HEK293 (cell line): ENCODE measurements around the gene NEK6.

Source experiments
- CTCF ChIA-PET: fragments of 350-600 bp; formaldehyde crosslinking; extraction: SDS; loops from one replicate; lab custom pipeline; 2021; ENCODE audit warnings: antibody characterized with exemption; lab: Yijun Ruan, JAX
- POLR2A ChIA-PET: fragments of 300-600 bp; formaldehyde crosslinking; extraction: SDS; loops from one replicate; lab custom pipeline; 2020; ENCODE audit warnings: antibody characterized with exemption, inconsistent platforms; lab: Yijun Ruan, JAX
- H3K27ac ChIP-seq: fragments of 200-500 bp; sonication (Bioruptor generic); 2 replicates; pipeline ENCODE4 v1.5.1; 2014; ENCODE audit warnings: low read depth, low read length, control low read depth, inconsistent platforms; ENCODE audit errors: extremely low read depth
- H3K36me3 ChIP-seq, 2 experiments: fragments of 200-500 bp in 1 of 2; sonication (Bioruptor generic) in 1 of 2; 1 replicate in 1 of 2; 2 replicates in 1 of 2; pipeline ENCODE4 v1.5.1; 2014 to 2017; ENCODE audit warnings: inconsistent platforms in 2 of 2, low read length in 2 of 2; ENCODE audit not compliant: control insufficient read depth in 2 of 2, insufficient read depth in 1 of 2
- H3K4me1 ChIP-seq: fragments of 200-500 bp; sonication (Bioruptor generic); 2 replicates; pipeline ENCODE4 v1.5.1; 2014; ENCODE audit warnings: mild to moderate bottlenecking, low read length, inconsistent platforms; ENCODE audit not compliant: control insufficient read depth, insufficient read depth
- H3K4me3 ChIP-seq: 2 replicates; pipeline ENCODE4 v1.5.1; 2011; ENCODE audit warnings: low read depth, mild to moderate bottlenecking, control low read depth, low read length, moderate library complexity
- H3K9me3 ChIP-seq: fragments of 200-500 bp; sonication (Bioruptor generic); 2 replicates; pipeline ENCODE4 v1.5.1; 2014; ENCODE audit warnings: low read depth, low read length, inconsistent platforms; ENCODE audit not compliant: control insufficient read depth, insufficient read depth
- HOXA7 ChIP-seq: sonication (generic); formaldehyde crosslinking; IDR thresholded peaks from 2 replicates; pipeline ENCODE4 v1.8.1; 2022; ENCODE audit warnings: missing genetic modification reagents, borderline replicate concordance
- HOXC10 ChIP-seq: sonication (generic); formaldehyde crosslinking; IDR thresholded peaks from 2 replicates; pipeline ENCODE4 v1.8.1; 2023; ENCODE audit warnings: mild to moderate bottlenecking, missing genetic modification reagents
- IKZF3 ChIP-seq: fragments of 450-650 bp; IDR thresholded peaks from 2 replicates; pipeline ENCODE4 v1.5.0; 2018; ENCODE audit warnings: missing biosample characterization, mild to moderate bottlenecking, missing genetic modification characterization, moderate library complexity
- INSM2 ChIP-seq: fragments of 450-650 bp; formaldehyde crosslinking; IDR thresholded peaks from 2 replicates; pipeline ENCODE4 v1.5.1; 2016; ENCODE audit warnings: missing biosample characterization, missing genetic modification characterization
- KLF8 ChIP-seq: fragments of 450-650 bp; formaldehyde crosslinking; IDR thresholded peaks from 2 replicates; pipeline ENCODE4 v1.5.1; 2016; ENCODE audit warnings: missing biosample characterization, missing genetic modification characterization
- MZF1 ChIP-seq: fragments of 450-650 bp; formaldehyde crosslinking; IDR thresholded peaks from 2 replicates; pipeline ENCODE4 v1.5.1; 2017; ENCODE audit warnings: missing biosample characterization, missing genetic modification characterization, borderline replicate concordance
- ZBTB11 ChIP-seq: fragments of 450-650 bp; formaldehyde crosslinking; conservative IDR thresholded peaks from 2 replicates; pipeline ENCODE4 v1.5.1; 2016; ENCODE audit warnings: low read depth, missing biosample characterization, missing genetic modification characterization
- ZBTB17 ChIP-seq: fragments of 450-650 bp; formaldehyde crosslinking; IDR thresholded peaks from 2 replicates; pipeline ENCODE4 v1.5.1; 2016; ENCODE audit warnings: missing biosample characterization, missing genetic modification characterization
- ZFP37 ChIP-seq: fragments of 450-650 bp; formaldehyde crosslinking; IDR thresholded peaks from 2 replicates; pipeline ENCODE4 v1.5.1; 2016; ENCODE audit warnings: missing biosample characterization, missing genetic modification characterization
- ZNF114 ChIP-seq: fragments of 450-650 bp; formaldehyde crosslinking; IDR thresholded peaks from 2 replicates; pipeline ENCODE4 v1.5.0; 2017; ENCODE audit warnings: missing biosample characterization, missing genetic modification characterization
- ZNF121 ChIP-seq: fragments of 450-650 bp; formaldehyde crosslinking; IDR thresholded peaks from 2 replicates; pipeline ENCODE4 v1.5.1; 2016; ENCODE audit warnings: missing biosample characterization, missing genetic modification characterization
- ZNF157 ChIP-seq: fragments of 450-650 bp; formaldehyde crosslinking; IDR thresholded peaks from 2 replicates; pipeline ENCODE4 v1.5.1; 2016; ENCODE audit warnings: missing biosample characterization, missing genetic modification characterization
- ZNF211 ChIP-seq: fragments of 450-650 bp; formaldehyde crosslinking; IDR thresholded peaks from 2 replicates; pipeline ENCODE4 v1.5.1; 2016; ENCODE audit warnings: low read depth, missing biosample characterization, missing genetic modification characterization
- ZNF311 ChIP-seq: fragments of 450-650 bp; formaldehyde crosslinking; IDR thresholded peaks from 2 replicates; pipeline ENCODE4 v1.5.1; 2017; ENCODE audit warnings: missing biosample characterization, missing genetic modification characterization, borderline replicate concordance
- ZNF324 ChIP-seq: fragments of 450-650 bp; formaldehyde crosslinking; IDR thresholded peaks from 2 replicates; pipeline ENCODE4 v1.5.1; 2016; ENCODE audit warnings: missing biosample characterization, missing genetic modification characterization
- ZNF366 ChIP-seq: fragments of 450-650 bp; formaldehyde crosslinking; conservative IDR thresholded peaks from 2 replicates; pipeline ENCODE4 v1.5.1; 2016; ENCODE audit warnings: missing biosample characterization, missing genetic modification characterization
- ZNF394 ChIP-seq: fragments of 450-650 bp; formaldehyde crosslinking; IDR thresholded peaks from 2 replicates; pipeline ENCODE4 v1.5.1; 2016; ENCODE audit warnings: missing biosample characterization, missing genetic modification characterization, mild to moderate bottlenecking, moderate library complexity, borderline replicate concordance
- ZNF510 ChIP-seq: fragments of 450-650 bp; formaldehyde crosslinking; IDR thresholded peaks from 2 replicates; pipeline ENCODE4 v1.5.1; 2018; ENCODE audit warnings: mild to moderate bottlenecking, missing genetic modification characterization, missing biosample characterization; ENCODE audit not compliant: insufficient replicate concordance
- ZNF529 ChIP-seq: fragments of 450-650 bp; formaldehyde crosslinking; IDR thresholded peaks from 2 replicates; pipeline ENCODE4 v1.5.1; 2017; ENCODE audit warnings: missing genetic modification characterization, missing biosample characterization; ENCODE audit not compliant: insufficient replicate concordance
- ZNF548 ChIP-seq: fragments of 450-650 bp; formaldehyde crosslinking; IDR thresholded peaks from 2 replicates; pipeline ENCODE4 v1.5.1; 2016; ENCODE audit warnings: missing biosample characterization, missing genetic modification characterization
- ZNF558 ChIP-seq: fragments of 450-650 bp; formaldehyde crosslinking; IDR thresholded peaks from 2 replicates; pipeline ENCODE4 v1.5.1; 2016; ENCODE audit warnings: missing biosample characterization, missing genetic modification characterization
- ZNF624 ChIP-seq: fragments of 450-650 bp; formaldehyde crosslinking; IDR thresholded peaks from 2 replicates; pipeline ENCODE4 v1.5.1; 2017; ENCODE audit warnings: missing biosample characterization, missing genetic modification characterization
- ZNF629 ChIP-seq: fragments of 450-650 bp; formaldehyde crosslinking; IDR thresholded peaks from 2 replicates; pipeline ENCODE4 v1.5.1; 2017; ENCODE audit warnings: missing biosample characterization, missing genetic modification characterization
- ZNF830 ChIP-seq: fragments of 450-650 bp; IDR thresholded peaks from 2 replicates; pipeline ENCODE4 v1.5.0; 2018; ENCODE audit warnings: missing biosample characterization, missing genetic modification characterization, low read depth, mild to moderate bottlenecking, moderate library complexity
- TF ChIP-seq, protein P1 (sequence below): fragments of 450-650 bp; formaldehyde crosslinking; IDR thresholded peaks from 2 replicates; pipeline ENCODE4 v1.5.1; 2017; ENCODE audit warnings: missing biosample characterization, missing genetic modification characterization

The NEK6 gene

DNA sequence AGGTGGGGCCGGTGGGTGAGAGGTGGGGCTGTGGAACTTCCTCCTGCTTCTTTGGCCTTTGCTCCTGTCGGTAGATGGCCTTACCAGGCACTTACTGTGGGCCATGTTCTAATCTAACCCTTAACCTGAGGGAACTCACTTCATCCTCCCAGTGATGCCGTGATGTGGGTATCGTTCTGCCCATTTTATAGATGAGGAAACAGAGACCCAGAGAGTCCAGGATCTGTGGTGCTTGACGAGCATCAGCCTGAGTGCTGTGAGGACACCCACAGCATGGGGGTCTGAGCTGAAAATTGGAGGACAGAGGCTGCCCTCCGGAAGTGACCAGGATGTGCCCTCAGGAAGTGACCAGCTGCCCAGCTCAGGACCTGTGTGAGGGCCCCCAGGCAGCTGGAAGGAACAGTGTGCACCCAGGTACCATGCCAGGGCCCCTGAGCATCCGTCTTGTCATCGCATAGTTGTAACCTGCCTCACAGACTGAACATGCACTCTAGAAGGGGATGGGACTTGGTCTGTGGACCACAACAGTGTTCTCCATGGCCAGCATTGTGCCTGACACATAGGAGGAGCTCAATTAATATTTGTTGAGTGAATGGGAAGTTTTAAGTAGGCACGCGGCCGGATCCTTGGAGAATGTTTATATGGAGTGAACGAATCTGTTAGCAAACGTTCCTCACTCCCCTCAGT lies 8.5 kb downstream of the NEK6 start:
- TF ChIP-seq ZNF121 (tag by site-specific recombination): no peak
- TF ChIP-seq ZNF624 (tag by site-specific recombination): no peak
- TF ChIP-seq ZNF394 (tag by site-specific recombination): no peak
- TF ChIP-seq ZNF324: no peak
- Histone ChIP-seq H3K27ac (no peak overlapping the region), H3K4me3 (no peak overlapping the region), H3K9me3 (no peaks in the 10 kb centered on the region), H3K36me3 (no peaks in the 10 kb centered on the region), H3K4me1 (no peaks in the 10 kb centered on the region)
- ChIA-PET POLR2A (interaction anchor here (0.6 kb wide), 1 partner anchor 71 kb away, joined by 4 read pairs; no protein-coding TSS in a partner anchor), CTCF (interaction anchor here (0.6 kb wide), 1 partner anchor 54 kb away, joined by 4 read pairs; no protein-coding TSS in a partner anchor)

DNA sequence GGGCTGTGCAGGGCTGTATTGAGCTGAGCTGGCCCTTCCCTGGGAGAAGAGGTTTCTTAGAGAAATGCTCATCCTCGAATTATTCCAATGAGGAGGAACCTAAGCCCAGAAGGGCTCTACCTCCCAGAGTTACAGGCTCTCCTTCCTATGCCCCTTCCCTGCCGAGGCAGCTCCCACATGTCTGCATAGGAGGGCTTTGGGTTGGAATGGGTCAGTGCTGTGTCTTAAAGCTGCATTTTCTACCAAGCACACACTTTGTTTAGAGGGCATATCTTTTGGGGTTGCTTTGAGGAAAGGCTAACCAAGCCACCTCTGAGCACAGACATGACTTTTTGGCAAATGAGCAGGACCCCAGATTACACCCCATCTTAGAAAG lies 9.1 kb downstream of the NEK6 start:
- H3K36me3 ChIP-seq: peaks cover 0 to 3% of the 10 kb centered on the region in 2 experiments; a peak in 1 of 3 replicates
- no peak overlapping the region for H3K27ac ChIP-seq
- no peak overlapping the region for H3K4me3 ChIP-seq
- TF ChIP-seq ZNF529 (tag by site-specific recombination): no peak
- TF ChIP-seq ZBTB17 (tag by site-specific recombination): no peak
- TF ChIP-seq ZNF114 (tag by site-specific recombination): no peak
- no peak for TF ChIP-seq ZNF548 (tag by site-specific recombination)
- TF ChIP-seq, protein P1, sequence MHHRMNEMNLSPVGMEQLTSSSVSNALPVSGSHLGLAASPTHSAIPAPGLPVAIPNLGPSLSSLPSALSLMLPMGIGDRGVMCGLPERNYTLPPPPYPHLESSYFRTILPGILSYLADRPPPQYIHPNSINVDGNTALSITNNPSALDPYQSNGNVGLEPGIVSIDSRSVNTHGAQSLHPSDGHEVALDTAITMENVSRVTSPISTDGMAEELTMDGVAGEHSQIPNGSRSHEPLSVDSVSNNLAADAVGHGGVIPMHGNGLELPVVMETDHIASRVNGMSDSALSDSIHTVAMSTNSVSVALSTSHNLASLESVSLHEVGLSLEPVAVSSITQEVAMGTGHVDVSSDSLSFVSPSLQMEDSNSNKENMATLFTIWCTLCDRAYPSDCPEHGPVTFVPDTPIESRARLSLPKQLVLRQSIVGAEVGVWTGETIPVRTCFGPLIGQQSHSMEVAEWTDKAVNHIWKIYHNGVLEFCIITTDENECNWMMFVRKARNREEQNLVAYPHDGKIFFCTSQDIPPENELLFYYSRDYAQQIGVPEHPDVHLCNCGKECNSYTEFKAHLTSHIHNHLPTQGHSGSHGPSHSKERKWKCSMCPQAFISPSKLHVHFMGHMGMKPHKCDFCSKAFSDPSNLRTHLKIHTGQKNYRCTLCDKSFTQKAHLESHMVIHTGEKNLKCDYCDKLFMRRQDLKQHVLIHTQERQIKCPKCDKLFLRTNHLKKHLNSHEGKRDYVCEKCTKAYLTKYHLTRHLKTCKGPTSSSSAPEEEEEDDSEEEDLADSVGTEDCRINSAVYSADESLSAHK: no peak
- TF ChIP-seq ZNF830 (tag by site-specific recombination): no peak
- no peak for TF ChIP-seq ZNF629
- TF ChIP-seq ZNF311 (tag by site-specific recombination): no peak
- TF ChIP-seq HOXA7 (CRISPR knock-in tag): no peak
- TF ChIP-seq IKZF3 (tag by site-specific recombination): no peak
- no peak for TF ChIP-seq ZFP37 (tag by site-specific recombination)
- no peak for TF ChIP-seq ZNF157 (tag by site-specific recombination)
- no peak for TF ChIP-seq HOXC10 (CRISPR knock-in tag)
- no peak for TF ChIP-seq ZNF324
- TF ChIP-seq KLF8 (tag by site-specific recombination): no peak
- no peak for TF ChIP-seq ZNF558
- H3K9me3 ChIP-seq: no peaks in the 10 kb centered on the region
- POLR2A ChIA-PET: no interaction called here
- CTCF ChIA-PET: no interaction called here
- no peaks in the 10 kb centered on the region for H3K4me1 ChIP-seq

DNA sequence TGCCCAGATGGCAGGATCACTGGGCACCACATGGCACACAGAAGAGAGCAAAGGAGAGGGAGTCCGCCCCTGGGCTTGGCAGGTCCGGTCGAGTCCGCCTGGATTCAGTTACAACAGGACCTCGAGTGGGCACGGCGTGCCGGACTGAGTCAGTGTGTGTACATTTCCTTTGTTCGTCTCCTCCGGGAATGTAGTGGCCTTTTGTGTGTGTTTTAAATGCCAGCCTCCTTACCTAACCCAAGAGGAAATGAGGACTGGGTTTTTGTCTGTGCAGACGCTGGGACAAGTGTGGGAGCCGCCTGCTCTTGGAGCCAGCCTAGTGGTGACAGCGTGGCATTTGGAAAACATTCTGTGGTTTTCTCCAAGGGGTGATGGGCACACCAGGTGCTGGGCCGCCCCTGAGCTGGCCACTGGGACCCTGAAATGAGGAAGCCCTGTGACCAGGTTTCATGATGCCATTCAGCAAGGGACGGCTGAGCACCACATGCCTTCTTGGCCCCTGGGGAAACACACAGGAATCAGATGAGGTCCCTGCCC lies 9.6 kb downstream of the NEK6 start:
- Histone ChIP-seq H3K4me1 (no peaks in the 10 kb centered on the region), H3K36me3 (peaks cover 0 to 3% of the 10 kb centered on the region in 2 experiments; a peak in 1 of 3 replicates), H3K27ac (no peak overlapping the region), H3K4me3 (no peak overlapping the region), H3K9me3 (no peaks in the 10 kb centered on the region)
- CTCF ChIA-PET: no interaction called here
- POLR2A ChIA-PET: no interaction called here
- TF ChIP-seq ZBTB11 (tag by site-specific recombination) (no peak), INSM2 (no peak), MZF1 (no peak), ZNF211 (tag by site-specific recombination) (no peak), ZNF510 (tag by site-specific recombination) (no peak), ZNF366 (tag by site-specific recombination) (no peak), ZNF629 (no peak)
